Stimulated activated naive CD8-positive, alpha-beta T cell treated with anti-CD3 and anti-CD28 coated beads, Interleukin-15, Interleukin-2, amounts not matched to agents 100 U/mL and 50 U/mL, for 24 hours (primary cell): ENCODE data around the gene NPHP1.
"Not testable (repeated sequence)": the region's sequence is repeated elsewhere in the genome, so short reads cannot be mapped to it uniquely, and the experiment has no call there.

Experiments
- ATAC-seq: fragments of 150-1000 bp; cut with Tn5 transposase; one replicate; pipeline ENCODE4 v1.10.0; 2021
- DNase-seq: peaks from one replicate; pipeline ENCODE4 v3.0.0; 2021

Gene NPHP1

DNA sequence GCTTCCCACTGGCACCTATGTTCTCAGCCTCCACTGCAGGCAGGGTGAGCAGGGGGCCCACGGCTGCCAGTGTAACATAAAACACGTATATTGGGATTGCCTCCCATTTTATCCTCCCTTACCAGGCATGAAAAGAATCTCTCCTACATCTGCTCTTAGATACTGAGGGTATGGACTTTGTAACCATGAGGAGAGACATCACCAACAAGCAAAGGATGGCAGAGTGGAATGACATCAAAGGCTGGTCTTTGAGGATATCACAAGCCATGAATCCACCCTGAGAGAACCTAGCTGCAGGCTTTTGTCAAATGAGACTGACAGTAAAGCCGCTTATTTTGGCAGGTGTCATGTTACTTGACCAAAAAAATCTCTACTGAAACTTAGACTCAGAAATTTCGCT lies 7.4 kb downstream of the NPHP1 start:
- DNase-seq (no peak), ATAC-seq (no peak)

DNA sequence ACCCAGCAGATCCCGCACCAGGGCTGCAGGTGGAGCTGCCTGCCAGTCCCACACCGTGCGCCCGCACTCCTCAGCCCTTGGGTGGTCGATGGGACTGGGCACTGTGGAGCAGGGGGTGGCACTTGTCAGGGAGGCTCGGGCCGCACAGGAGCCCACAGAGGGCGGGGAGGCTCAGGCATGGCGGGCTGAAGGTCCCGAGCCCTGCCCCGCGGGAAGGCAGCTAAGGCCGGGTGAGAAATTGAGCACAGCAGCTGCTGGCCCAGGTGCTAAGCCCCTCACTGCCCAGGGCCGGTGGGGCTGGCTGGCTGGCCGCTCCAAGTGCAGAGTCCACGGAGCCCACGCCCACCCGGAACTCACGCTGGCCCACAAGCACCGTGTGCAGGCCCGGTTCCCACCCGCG lies 14.6 kb downstream of the NPHP1 start:
- not testable (repeated sequence) for DNase-seq, ATAC-seq

DNA sequence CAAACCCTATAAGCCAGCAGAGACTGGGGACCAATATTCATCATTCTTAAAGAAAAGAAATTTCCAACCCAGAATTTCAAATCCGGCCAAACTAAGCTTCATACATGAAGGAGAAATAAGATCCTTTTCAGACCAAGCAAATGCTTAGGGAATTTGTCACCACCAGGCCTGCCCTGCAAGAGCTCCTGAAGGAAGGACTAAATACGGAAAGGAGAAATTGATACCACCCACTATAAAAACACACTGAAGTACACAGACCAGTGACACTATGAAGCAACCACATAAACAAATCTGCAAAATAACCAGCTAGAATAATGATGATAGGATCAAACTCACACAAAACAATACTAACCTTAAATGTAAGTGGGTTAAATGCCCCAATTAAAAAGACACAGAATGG lies 22.4 kb downstream of the NPHP1 start:
- DNase-seq (no peak), ATAC-seq (no peak)

DNA sequence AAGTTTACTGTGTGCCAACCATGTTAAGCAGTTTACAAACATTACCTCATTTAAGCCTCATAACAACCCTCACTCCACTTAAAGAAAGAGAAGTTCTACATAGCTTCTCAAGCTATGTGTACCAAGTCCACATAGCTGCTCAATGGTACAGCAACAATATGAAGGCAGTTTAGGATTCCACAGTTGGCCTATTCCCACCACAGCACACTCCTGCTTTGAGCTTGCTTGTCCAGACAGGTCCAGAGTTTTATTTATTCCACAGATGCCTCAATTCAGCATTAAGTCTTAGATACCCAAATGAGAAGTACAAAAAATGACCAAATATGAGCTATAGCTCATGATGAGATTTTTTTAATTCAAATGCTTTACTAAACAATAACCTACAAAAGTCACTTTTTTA lies 24.8 kb downstream of the NPHP1 start:
- no peak for ATAC-seq
- no peak for DNase-seq

DNA sequence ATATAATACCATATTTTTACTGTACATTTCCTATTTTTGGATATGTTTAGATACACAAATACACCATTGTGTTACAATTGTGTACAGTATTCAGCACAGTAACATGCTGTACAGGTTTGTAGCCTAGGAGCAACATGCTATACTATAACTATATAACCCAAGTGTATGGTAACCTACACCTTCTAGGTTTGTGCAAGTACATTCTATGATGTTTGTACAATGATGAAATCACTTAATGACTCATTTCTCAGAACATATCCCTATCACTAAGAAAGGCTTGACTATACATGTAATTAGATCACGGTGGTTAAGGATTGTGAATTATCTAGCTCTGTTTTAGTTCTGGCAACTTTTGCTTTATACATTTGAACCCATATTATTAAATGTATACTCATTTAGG lies 31.3 kb downstream of the NPHP1 start:
- ATAC-seq (no peak), DNase-seq (no peak)

DNA sequence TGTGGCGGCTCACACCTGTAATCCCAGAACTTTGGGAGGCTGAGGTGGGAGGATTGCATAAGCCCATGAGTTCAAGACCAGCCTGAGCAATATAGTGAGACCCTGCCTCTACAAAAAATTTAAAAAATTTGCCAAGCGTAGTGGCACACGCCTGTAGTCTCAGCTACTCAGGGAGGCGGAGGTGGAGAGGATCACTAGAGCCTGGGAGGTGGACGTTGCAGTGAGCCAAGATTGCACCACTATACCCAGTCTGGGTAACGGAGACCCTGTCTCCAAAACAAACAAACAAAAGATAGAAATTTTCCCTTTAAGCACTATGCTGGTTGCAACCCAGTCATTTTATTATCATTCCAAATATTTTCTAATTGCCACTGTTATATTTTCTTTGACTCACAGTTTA lies 32.3 kb downstream of the NPHP1 start:
- ATAC-seq = no peak
- no peak for DNase-seq

DNA sequence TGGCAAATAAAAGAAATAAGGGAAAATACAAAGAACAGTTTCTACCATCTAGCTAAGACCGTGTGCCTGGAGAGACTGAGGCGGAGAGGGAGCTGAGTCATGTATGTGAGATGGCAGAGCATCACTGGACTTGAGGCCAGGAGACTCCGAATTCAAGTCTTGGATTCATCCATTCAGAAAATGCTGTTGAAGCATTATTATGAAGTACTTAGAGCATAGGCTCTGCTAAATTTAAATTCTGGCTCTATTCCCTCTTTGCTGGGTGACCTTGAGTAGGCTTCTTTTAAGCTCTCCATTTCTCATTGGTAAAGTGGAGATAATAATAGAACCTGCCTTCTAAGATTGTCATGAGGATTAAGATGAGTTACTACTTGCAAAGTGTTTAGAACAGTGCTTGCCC lies 34.7 kb downstream of the NPHP1 start:
- no peak for ATAC-seq
- DNase-seq = no peak

DNA sequence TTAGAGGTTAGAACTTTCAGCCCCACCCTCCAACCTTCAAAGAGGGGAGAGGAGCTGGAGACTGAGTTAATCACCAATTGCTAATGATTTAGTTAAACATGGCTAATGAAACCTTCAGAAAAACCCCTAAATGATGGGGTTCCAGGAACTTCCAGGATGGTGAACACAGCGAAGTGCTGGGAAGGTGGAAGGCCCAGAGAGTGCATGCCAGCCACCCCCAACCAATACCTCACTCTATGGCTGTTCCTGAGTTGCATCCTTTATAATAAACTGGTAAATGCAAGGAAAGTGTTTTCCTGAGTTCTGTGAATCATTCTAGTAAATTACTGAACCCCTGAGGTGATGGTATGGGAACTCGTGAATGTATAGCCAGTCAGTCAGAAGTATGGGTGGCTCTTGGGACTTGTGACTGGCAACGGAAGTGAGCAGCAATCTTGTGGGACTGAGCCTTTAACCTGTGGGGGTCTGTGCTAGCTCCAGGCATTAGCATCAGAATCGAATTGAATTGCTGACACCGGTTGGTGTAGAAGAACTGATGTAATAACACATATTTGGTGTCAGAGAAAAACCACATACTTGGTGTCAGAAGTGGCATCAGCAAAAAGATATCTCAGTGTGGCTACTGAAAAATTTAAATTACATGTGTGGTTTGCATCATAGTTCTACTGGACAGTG lies 37.4 kb downstream of the NPHP1 start:
- DNase-seq (no peak), ATAC-seq (no peak)

DNA sequence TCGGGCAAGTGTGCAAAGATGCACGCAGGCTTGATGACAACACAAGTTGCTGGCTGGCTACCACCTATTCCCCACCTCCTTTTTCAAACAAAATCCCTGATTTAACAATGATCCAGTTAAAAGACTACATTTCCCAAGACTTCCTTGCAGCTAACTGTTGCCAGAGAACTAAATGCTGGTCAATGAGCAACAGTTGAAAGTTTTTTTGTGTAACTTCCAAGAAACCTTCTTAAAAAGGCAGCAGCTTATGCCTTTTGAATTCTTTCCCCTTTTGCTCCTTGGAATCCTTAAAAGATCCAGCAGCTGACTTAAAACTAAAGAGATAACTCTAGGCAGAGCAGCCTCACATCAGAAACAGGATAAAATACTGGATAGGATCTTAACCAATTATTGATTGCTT lies 38.5 kb downstream of the NPHP1 start:
- ATAC-seq = no peak
- no peak for DNase-seq

DNA sequence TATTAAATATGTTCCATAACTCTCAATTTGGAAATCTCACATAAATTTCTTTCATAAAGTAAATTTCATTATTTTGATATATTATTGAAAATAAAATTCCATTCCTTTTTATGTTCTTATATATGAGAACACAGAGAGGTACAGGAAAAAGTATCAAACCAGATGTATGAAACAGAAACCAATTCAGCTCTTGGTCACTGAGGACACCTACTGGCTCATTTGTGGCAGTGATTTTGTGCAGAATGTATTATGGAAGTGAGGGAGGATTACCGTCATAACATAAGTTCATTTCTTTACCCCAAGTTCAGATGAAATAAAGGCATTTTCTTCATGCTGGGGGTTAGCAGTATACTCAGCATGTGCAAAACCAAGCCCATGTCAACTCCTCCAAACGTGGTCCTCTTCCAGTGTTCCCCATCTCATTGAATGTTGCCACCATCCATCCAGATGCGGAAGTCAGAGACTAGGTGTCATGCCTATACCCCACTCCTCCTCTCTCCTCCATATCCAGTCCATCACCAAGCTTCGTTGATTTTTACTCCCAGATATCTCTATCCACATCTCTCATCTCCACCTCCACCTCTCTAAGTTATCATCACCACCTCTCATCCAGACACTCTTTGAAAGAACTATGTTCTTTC lies 47.5 kb downstream of the NPHP1 start:
- DNase-seq (no peak), ATAC-seq (peak; percentile 57)

DNA sequence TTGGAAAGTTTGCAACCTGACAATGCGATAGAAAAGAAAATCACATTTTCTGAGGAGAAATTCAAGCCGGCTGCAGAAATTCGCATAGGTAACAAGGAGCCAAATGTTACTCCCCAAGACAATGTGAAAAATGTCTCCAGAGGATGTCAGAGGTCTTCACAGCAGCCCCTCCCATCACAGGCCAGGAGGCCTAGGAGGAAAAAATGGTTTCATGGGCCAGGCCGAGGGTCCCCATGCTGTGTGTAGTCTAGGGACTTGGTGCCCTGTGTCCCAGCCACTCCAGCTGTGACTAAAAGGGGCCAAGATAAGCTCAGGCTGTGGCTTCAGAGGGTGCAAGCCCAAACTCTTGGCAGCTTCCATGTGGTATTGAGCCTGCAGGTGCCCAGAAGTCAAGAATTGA lies 50.0 kb downstream of the NPHP1 start:
- ATAC-seq, DNase-seq: not testable (repeated sequence)

DNA sequence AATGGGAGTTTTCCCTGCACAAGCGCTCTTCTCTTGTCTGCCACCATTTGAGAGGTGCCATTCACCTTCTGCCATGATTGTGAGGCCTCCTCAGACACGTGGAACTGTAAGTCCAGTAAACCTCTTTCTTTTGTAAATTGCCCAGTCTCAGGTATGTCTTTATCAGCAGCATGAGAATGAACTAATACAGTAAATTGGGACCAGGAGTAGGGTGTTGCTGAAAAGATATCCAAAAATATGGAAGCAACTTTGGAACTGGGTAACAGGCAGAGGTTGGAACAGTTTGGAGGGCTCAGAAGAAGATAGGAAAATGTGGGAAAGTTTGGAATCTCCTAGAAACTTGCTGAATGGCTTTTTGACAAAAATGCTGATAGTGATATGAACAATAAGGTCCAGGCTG lies 50.6 kb downstream of the NPHP1 start:
- DNase-seq, ATAC-seq: not testable (repeated sequence)

DNA sequence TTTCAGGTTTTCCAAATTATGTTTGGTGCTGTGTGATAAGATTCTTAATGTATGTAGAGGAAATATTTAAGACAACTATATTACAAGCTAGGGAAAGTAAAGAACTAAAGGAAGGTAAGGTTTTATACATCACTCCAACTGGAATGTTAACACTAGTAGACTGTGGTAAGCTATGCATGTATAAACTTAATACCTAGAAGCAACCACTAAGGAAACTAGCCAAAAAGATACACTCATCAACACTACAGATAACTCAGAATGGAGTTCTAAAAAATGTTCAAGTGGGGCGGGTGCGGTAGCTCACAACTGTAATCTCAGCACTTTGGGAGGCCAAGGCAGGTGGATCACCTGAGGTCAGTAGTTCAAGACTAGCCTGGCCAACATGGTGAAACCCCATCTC lies 51.4 kb downstream of the NPHP1 start:
- ATAC-seq (no peak), DNase-seq (no peak)

DNA sequence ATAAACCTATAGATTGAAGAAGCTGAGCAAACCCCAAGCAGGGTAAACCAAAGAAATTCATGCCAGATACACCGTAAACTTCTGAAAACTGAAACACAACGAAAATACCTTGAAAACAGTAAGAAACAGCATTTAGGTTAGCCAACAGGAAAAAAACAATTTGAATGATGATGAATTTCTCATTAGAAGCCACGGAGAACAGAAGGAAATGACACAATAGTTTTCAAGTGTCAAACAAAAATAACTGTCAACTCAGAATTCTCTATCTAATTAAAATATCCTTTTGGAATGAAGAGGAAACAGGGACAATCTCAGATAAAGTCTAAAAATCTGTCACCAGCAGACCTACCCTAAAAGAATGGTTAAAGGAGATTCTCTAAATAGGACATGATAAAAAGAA lies 51.9 kb downstream of the NPHP1 start:
- no peak for DNase-seq
- ATAC-seq = no peak

DNA sequence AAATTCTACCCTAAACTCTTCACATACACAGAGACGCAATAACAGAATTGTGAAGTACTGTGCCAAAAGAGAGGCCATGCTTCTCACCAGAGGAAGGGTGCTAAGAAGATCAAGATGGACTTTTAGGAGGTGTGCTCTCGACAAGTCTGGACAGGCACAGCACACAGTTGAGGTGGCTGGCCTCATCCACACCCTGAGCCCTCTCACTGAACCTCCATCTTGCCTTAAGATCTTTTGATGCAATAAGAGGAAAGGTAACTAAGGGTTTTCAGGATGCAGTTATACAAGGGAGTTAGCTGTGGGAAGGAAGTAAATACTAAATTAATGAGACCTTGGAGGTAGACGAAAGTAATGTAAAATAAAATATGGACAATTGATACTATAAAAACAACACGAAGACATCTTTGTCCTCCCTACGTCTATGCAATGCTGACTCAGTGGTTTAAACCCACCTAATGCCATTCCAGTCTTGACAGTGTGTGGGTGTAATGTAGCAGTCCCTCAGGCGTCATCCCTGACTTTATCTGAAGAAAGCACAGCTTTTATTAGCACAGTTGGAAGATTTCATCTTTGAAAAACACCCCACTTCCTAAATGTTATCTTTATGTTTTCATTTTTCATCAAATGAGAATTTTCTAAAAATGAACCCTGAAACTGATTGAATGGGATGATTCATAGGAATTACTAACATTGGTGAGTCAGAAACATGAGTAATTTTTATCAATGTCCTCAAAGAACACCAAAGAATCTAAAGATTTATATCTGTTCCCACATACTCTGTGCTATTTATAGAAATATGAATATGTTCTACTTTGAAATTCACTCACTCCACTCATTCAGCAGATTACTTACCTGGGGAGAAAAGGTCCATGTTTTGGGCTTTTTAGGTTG lies 55.2 kb downstream of the NPHP1 start:
- peak; percentile 88 for ATAC-seq
- no peak for DNase-seq

DNA sequence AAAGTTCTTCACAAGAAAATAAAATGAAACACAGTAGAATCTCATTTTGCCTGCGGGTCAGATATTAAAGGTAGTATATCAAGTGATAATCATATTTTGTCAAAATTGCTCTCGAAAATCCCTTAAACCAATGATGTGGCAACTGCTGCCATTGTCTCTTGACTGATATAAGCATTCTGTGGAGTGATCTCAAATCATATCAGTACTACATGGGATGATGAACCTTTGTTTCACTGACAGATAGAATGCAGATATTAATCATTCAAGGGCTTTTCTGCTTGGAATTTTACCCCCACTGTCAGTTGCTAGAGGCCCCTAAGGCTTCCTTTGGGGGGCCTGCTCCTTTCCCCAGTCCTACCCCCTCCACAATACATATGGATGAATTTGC lies 57.9 kb downstream of the NPHP1 start:
- ATAC-seq (no peak), DNase-seq (no peak)

DNA sequence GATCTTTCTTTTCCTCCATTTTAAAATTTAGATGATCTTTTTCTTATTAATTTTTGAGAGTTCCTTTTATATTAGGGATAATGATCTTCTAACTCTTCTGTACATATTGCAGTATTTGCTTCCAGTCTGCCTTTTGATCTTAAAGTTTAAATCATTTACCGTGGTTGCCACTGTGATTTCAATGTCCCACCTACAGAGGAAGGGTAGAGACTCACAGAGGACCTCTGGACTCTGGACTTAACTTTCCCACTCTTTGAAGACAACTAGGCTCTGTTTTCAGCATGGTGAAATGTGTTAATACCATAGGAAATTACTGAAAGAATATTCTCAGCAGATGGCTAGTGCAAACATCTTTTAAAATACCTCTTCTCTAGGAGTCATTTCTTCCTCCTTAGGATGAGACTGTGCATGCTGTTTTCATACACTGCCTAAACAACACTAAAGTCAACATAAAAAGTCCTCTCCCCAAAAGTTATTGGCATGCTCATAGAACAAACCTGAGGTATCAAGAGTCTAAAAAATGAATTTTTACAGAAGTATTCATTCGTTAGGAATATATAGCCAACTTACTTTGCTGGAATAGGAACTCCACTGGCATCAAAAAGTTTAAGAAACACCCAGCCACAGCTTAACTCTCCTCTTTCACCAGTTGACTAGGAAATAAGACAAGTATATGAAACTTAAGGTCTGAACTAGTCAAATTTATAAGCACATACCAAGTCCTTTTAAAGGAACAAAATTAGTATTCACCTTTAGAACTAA lies 58.4 kb downstream of the NPHP1 start:
- ATAC-seq (no peak), DNase-seq (no peak)

DNA sequence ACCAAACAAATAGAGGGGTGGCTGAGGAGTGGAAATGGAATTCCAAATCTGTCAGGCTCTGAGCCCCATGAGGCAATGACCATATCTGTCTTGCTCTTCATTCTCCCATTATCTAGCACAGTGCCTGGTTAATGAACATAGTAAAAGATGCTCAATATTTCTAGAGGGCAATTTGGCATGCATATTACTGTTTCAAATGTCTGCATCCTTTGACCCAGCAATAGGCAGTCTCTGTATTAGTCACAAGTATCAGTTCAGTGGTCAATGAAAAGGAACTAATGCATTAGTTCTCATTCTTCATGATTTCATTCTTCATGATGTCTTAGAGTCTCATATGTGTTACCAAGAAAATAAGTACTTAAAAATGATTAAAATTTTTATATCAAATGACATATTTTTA lies 60.8 kb downstream of the NPHP1 start:
- no peak for DNase-seq
- ATAC-seq = no peak

DNA sequence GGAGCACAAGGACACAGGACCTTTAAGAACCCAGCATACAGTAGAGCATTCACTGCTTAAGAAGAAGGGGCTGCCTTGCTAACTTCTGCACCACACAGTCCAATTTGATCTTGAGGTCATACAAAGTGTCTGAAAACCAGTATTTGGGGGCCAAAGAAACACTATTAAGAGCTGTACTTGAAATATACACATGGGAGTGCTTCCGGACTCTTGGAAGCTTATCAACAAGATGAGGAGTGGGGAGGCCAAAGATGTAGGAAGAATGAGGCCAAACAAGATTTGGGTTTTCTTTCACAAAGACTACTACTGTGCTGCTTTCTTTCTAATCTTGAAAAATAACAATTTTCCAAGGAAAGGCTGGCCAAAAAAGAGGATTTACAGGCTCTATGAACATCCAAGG lies 64.4 kb downstream of the NPHP1 start:
- DNase-seq = no peak
- no peak for ATAC-seq

DNA sequence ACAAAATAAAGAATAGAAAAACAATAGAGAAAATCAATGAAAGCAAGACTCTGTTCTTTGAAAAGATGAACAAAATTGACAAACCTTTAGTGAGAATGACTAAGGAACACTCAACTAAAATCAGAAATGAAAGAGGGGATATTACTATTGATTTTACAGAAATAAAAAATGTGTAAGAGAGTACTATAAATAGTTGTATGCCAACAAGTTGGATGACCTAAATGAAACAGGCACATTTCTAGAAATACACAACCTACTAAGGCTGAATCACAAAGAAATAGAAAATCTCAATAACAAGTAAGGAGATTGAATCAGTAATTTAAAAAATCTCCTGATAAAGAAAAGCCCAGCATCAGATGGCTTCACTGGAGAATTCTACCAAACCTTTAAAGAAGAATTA lies 70.8 kb downstream of the NPHP1 start:
- ATAC-seq = no peak

DNA sequence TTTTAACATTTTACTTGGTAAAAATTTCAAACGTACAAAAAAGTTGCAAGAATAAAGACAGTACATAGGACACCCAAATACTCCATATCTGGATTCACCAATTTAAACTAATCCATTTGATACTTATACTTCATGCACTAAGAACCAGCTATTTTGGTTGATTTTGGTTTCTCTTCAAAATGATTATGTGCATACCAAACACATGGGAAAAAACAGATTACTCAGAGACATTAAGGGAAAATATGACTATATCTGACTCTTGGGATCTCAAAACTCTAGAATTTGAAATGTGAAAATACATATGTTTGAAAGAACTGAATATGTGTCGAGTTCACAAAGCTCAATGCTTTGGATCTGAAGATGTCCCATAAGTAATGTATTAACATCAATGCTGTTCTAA lies 73.6 kb downstream of the NPHP1 start:
- no peak for DNase-seq
- ATAC-seq = no peak

More for the DNA sequence above, 70.8 kb downstream of the NPHP1 start:
- no peak for DNase-seq

DNA sequence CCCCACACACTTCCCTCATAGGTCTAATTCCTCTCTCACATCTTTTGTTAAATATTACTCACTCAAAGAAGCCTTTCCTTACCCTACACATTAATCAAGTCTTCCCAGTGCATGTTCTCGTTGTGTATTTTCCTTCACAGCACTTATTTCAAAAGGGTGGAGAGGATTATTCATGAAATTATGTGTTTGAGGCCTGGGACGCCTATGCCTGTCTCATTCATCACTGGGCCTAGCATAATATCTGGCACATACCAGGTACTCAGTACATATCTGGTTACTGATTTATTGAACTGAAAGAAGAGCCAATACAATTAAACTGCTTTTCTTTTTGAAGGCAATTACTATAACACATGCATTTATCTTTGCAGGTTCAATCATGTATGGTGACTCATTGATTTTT lies 74.1 kb downstream of the NPHP1 start:
- ATAC-seq (no peak), DNase-seq (no peak)

DNA sequence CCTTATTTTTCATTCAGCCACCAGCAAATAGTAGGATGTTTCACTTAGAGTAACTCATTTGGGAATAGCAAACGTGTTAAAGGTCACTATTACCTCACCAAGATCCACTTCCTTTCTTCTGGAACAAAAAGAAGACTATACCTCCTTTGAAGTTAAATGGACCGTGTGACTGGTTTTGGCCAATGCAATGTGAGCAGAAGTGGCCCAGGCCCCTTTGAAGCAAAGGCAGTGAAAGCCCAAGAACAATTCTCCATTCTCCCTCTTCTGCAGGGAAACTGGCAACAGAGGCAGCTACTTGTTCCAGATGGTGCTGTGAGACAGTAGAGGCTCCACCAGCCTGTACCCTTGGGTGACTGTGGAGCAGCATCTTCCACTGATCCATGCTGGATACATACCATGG lies 77.9 kb downstream of the NPHP1 start:
- ATAC-seq (no peak), DNase-seq (no peak)
